D341Med (cell line): ENCODE measurements around the gene ITGB2.
"Not testable (repeated sequence)": the region's sequence is repeated elsewhere in the genome, so short reads cannot be mapped to it uniquely, and the experiment has no call there.

ENCODE experiments used
- DNase-seq: peaks from one replicate; pipeline ENCODE4 v3.0.0; 2012; ENCODE audit warnings: low spot score

ITGB2 gene

GRCh38 chr21:44884097-44884496 is 36.6 kb downstream of the ITGB2 start:
- DNase-seq = no peak

GRCh38 chr21:44883250-44883649 is 37.4 kb downstream of the ITGB2 start:
- DNase-seq = no peak

- DNase-seq = no peak
Measured at GRCh38 chr21:44881198-44881872, 39.4 kb downstream of the ITGB2 start.

GRCh38 chr21:44880405-44881197 is 40.1 kb downstream of the ITGB2 start:
- no peak for DNase-seq

- DNase-seq = not testable (repeated sequence)
Measured at GRCh38 chr21:44879238-44879637, 41.5 kb downstream of the ITGB2 start.

- no peak for DNase-seq
Measured at GRCh38 chr21:44878053-44878982, 42.4 kb downstream of the ITGB2 start.

- DNase-seq = no peak
Measured at GRCh38 chr21:44876849-44877575, 43.7 kb downstream of the ITGB2 start.

GRCh38 chr21:44875316-44875700 is 45.4 kb downstream of the ITGB2 start:
- no peak for DNase-seq

- no peak for DNase-seq
Measured at GRCh38 chr21:44874497-44875315, 46.0 kb downstream of the ITGB2 start.

GRCh38 chr21:44874240-44874496 is 46.5 kb downstream of the ITGB2 start:
- DNase-seq = no peak

GRCh38 chr21:44873356-44874239 is 47.1 kb downstream of the ITGB2 start, which contains the start of gene PTTG1IP:
Gene PTTG1IP (minus strand): TSS chr21:44873690. CDS start chr21:44873616, 74 bp downstream.
- DNase-seq = peak; percentile 100

GRCh38 chr21:44872649-44873355 is 47.9 kb downstream of the ITGB2 start:
- DNase-seq = peak; percentile 63

GRCh38 chr21:44872323-44872648 is 48.4 kb downstream of the ITGB2 start:
- DNase-seq = peak; percentile 43

GRCh38 chr21:44871576-44872269 is 49.0 kb downstream of the ITGB2 start:
- DNase-seq = no peak

GRCh38 chr21:44870748-44871495 is 49.8 kb downstream of the ITGB2 start:
- no peak for DNase-seq

- DNase-seq = no peak
Measured at GRCh38 chr21:44869781-44870747, 50.6 kb downstream of the ITGB2 start.

GRCh38 chr21:44868707-44869106 is 52.0 kb downstream of the ITGB2 start:
- no peak for DNase-seq
